NOMO-1 treated with dmso at 0.1 percent for 144 hours (cell line): ENCODE results near the gene ACOT7.

Source experiments
- DNase-seq: peaks from one replicate; lab custom pipeline; 2025; ENCODE audit not compliant: unreplicated experiment; lab: John Stamatoyannopoulos, UW

ACOT7 gene

GRCh38 chr1:6256645-6257044 lies 136.9 kb downstream of the ACOT7 start:
- DNase-seq: no peak

DNA sequence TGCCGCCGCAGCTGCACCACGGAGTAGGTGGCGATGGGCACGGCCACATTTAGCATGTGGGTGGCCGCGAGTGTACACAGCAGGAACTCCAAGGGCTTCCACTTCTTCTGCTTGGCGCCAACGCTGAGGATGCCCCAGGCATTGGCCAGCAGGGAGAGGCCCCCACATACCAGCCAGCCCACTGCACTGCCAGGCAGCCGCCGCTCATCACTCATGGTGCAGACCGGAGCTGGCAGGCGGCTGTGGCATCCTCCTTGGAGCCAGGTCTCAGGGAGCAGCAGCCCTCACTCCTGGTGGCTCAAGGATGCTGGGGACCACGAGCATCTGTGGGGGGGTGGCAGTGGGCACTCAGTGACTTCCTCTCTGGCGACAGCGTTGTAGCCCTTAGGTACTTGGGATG lies 138.9 kb downstream of the ACOT7 start:
- no peak for DNase-seq

- no peak for DNase-seq
These were observed 140.2 kb downstream of the ACOT7 start for GRCh38 chr1:6253380-6253779.

- no peak for DNase-seq
These were observed 141.2 kb downstream of the ACOT7 start for GRCh38 chr1:6252374-6252710.

GRCh38 chr1:6251681-6252373 lies 141.7 kb downstream of the ACOT7 start:
- no peak for DNase-seq

- no peak for DNase-seq
These were observed 142.3 kb downstream of the ACOT7 start for GRCh38 chr1:6251233-6251632.

DNA sequence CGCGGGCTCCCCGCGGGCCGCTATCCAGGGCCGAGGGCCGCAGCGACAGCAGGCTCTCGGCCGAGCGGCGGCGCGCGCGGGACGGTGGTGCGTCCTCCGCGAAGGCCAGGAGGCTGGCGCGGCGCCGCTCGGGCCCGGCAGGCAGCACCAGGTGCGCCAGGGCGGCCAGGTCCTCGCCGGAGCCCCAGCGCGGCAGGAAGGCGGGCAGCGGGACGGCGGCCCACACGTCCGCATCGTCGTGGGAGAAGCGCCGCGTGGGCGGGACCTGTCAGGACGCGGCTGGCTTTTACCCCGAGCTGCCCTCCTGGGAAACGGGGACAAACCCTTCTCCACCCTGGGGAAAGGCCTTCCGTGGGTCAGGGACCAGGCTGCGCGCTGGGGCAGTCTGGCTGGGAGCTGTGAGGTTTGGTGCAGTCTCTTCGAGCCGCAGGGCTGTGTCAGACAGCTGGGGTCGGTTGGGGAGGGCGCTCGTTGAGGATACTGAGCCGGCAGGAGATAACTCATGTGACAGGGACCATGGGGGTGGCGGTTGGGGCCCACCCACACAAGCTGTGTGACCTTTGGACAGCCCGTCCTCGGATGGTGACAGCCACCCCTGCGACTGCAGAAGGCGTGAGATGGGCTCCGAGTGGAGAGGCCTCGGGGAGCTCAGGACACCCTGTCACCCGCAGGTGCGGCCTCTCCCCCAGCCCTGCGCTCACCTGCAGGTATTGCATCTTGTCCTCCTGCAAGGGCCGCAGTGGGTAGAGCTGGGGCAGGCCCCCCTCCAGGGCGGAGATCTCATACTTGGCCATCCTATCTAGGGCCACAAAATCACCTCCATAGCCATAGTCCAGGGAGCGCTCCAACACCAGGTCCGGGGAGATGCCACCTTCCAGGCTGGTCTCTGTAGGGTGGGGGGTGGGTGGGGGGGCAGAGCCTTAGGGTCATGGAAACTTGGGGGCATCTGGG lies 143.6 kb downstream of the ACOT7 start:
- no peak for DNase-seq

- no peak for DNase-seq
These were observed 144.4 kb downstream of the ACOT7 start for GRCh38 chr1:6248932-6249738.

DNA sequence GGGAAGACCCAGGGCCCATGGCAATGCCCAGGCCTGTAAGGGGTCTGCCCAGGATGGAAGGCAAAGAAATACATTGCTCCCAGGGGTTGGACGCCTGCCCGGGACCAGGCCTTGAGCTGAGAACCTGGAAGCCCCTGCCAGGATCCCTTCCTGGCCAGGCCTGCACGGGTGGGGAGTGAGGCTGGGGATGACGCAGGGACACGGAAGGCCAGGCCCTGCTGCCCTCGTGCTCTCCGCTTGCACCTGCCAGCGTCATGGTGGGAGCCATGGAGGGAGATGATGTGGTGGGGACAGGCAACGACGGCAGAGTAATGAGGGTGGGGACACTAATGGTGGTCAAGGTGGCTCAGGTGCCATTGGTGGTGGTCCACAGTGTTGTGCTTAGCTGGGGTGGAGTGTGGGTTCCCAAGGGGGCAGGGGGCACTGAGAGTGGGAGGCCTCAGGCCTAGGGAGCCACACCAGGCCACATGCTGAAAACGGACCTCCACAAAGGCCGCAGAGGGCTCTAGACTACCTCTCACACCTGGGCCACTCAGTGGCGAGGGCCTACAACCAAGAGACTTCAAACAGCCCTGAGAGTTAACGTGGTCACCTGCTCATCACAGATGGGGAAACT lies 145.3 kb downstream of the ACOT7 start:
- DNase-seq: no peak

DNA sequence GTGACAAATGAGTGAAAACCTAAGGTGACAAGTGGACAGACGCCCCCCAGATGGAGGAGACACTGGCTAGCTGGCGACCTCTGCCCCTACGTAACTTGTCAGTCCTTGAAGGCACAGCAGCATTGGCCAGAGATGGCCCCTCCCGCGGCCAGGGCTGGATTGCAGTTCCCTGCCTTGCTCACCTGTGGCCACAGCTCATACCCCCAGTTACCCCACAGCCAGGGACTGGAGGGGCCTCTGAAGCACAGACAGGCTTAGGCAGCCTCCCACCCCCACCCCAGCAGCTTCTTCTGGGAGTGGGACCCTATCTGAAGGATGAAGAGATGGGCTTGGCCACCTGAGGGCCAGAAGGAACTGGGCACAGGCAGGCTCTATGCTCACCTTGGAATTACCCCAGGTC lies 145.9 kb downstream of the ACOT7 start:
- no peak for DNase-seq

GRCh38 chr1:6246497-6247467 lies 146.8 kb downstream of the ACOT7 start:
- DNase-seq: peak; percentile 44

DNA sequence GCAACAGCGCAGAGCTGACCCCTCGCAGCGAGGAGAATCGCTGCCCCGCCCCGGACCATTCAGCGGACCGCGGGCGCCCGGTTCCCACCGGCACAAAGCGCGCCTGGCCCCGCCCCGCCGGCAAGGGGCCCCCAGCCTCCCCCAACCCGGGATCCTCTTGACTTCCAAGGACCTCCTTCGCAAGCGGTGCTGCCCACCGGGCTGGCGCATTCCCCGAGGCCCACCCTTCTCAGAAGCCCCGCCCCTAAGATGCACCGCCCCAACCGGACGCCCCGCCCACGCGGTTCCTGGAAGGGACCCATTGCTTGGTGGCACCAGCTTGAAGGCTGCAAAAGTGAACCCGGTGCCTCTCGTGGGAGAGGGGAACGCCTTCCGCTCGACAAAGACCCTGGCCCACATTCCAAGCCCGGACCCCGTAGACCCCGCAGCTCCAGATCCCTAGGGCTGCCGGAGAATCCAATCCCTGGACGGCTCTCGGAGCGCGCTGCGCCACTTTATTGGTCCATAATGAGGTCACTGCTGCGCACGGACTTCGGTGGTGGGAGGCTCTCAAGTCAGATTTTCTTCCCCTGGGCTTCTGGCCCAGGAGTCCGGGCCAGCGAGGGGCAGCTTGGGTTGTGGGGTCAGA lies 147.6 kb downstream of the ACOT7 start:
- no peak for DNase-seq

GRCh38 chr1:6245086-6245868 lies 148.3 kb downstream of the ACOT7 start:
- DNase-seq: peak; percentile 62

- no peak for DNase-seq
These were observed 149.0 kb downstream of the ACOT7 start for GRCh38 chr1:6244401-6245049.

GRCh38 chr1:6243993-6244392 lies 149.6 kb downstream of the ACOT7 start, which contains the start of gene HES3:
HES3 (plus strand) TSS chr1:6244179; CDS start chr1:6244366, 187 bp downstream.
- DNase-seq: no peak

DNA sequence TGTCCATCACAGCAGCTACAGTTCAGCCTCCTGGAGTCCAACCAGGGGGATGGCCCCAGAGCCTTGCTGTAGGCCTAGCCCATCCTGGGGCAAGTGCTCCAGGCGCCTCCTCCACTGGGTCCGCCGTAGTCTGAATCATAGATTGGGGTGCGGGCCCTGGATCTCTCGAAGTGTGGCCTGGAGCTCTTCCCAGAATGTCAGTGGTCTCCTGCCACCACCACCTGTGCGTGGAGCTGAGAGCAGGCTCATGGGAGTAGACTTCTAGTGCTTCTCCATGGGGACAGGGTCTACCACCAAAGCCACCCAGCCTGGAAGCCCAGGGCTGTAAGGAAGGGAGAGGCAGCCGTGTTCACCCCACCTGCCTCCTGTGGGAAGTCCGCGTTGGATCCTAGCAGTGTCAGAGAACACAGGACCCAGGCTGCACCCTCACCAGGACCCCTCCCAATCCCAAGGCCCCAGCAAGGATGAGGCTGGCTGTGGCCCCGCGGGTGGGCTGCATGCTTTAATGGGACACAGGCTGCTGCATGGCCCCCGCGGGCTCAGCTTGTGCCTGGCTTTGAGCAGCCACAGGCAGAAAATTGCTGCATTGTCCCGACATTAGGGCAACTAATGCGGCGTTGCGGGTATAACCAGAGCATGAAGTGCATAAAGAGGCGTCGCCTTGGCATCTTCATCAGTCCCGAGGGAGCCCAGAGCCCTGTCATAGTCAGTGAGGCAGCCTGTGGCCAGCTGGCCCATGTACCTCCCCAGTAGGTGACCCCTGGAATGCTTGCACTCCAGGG lies 150.3 kb downstream of the ACOT7 start:
- DNase-seq: no peak
